A673 (cell line): ENCODE results near the gene UBE2J2. TPM values are rescaled to one million over a fixed set of nuclear protein-coding genes. Genes with fewer than 3 reads are reported as not detected.

Experiments used
- BruUV-seq: library from RNA; stranded (reverse); fragments of 400-500 nt; replicated peaks from 2 replicates; lab custom pipeline; 2021; lab: Mats Ljungman, UMichigan
- CTCF ChIA-PET: fragments of 300-600 bp; sonication (Branson Sonifier 250); formaldehyde crosslinking; loops from one replicate; lab custom pipeline; 2022; ENCODE audit warnings: antibody characterized with exemption; lab: Charles Lee
- POLR2A ChIA-PET: fragments of 300-600 bp; sonication (Branson Sonifier 250); formaldehyde crosslinking; loops from one replicate; lab custom pipeline; 2022; ENCODE audit warnings: antibody characterized with exemption; ENCODE audit not compliant: low non-redundant PET; lab: Charles Lee
- DNase-seq: peaks from one replicate; pipeline ENCODE4 v3.0.0-alpha.2; 2015; ENCODE audit warnings: low spot score
- H3K27ac ChIP-seq: fragments of 200-600 bp; sonication (generic); 2 replicates; pipeline ENCODE4 v1.5.1; 2016; ENCODE audit warnings: mixed run types, low read depth, mild to moderate bottlenecking, mixed read lengths, antibody characterized with exemption, low read length; ENCODE audit not compliant: poor library complexity, severe bottlenecking
- H3K27me3 ChIP-seq: fragments of 200-600 bp; sonication (generic); replicated peaks from 2 replicates; pipeline ENCODE4 v1.6.1; 2017; ENCODE audit warnings: mixed run types, low read depth, mild to moderate bottlenecking, mixed read lengths, antibody characterized with exemption, low read length; ENCODE audit not compliant: insufficient read depth, poor library complexity
- H3K36me3 ChIP-seq: fragments of 200-600 bp; sonication (generic); 2 replicates; pipeline ENCODE4 v1.6.1; 2016; ENCODE audit warnings: mixed run types, mild to moderate bottlenecking, mixed read lengths, antibody characterized with exemption, low read length; ENCODE audit not compliant: insufficient read depth, poor library complexity, severe bottlenecking
- H3K4me1 ChIP-seq: fragments of 200-600 bp; sonication (generic); 2 replicates; pipeline ENCODE4 v1.6.1; 2017; ENCODE audit warnings: mixed run types, mild to moderate bottlenecking, mixed read lengths, antibody characterized with exemption, low read length; ENCODE audit not compliant: insufficient read depth, poor library complexity, severe bottlenecking
- H3K4me3 ChIP-seq: fragments of 200-600 bp; sonication (generic); 2 replicates; pipeline ENCODE4 v1.5.1; 2016; ENCODE audit warnings: low read depth, mixed run types, mild to moderate bottlenecking, mixed read lengths, low read length; ENCODE audit not compliant: poor library complexity, severe bottlenecking
- H3K9me3 ChIP-seq: fragments of 200-600 bp; sonication (generic); 2 replicates; pipeline ENCODE4 v1.6.1; 2016; ENCODE audit warnings: mixed run types, low read depth, mild to moderate bottlenecking, mixed read lengths, antibody characterized with exemption, low read length; ENCODE audit not compliant: poor library complexity, severe bottlenecking
- CTCF ChIP-seq: fragments of 300-800, 200-600 bp; sonication (generic); conservative IDR thresholded peaks from 2 replicates; pipeline ENCODE4 v1.5.1; 2017; ENCODE audit warnings: low read depth, mild to moderate bottlenecking, antibody characterized with exemption, low read length, moderate library complexity, mixed read lengths
- EZH2 ChIP-seq: fragments of 200-600 bp; sonication (generic); IDR thresholded peaks from 2 replicates; pipeline ENCODE4 v1.6.1; 2017; ENCODE audit warnings: borderline replicate concordance, low read depth, mild to moderate bottlenecking, mixed read lengths, antibody characterized with exemption, low read length; ENCODE audit not compliant: poor library complexity, severe bottlenecking
- intact Hi-C: fragments of 100-400 bp; cut with micrococcal nuclease; formaldehyde crosslinking; loops from one replicate; pipeline ENCODE4 v1.10.0; 2022; ENCODE audit not compliant: unreplicated experiment
- total RNA-seq: library from RNA; stranded (reverse); gene quantifications from 2 replicates; pipeline ENCODE4 v1.2.3, GENCODE V29; 2021

Gene UBE2J2
- total RNA-seq, 1 experiment from 2014 or later: 92.8 TPM

GRCh38 chr1:1304331-1305299, 31.0 kb upstream of the UBE2J2 start:
- CTCF ChIA-PET: interaction anchor here (0.6 to 1.0 kb wide), 3 partner anchors 182 to 605 kb away, joined by 3 to 5 read pairs (median 3); no protein-coding TSS in a partner anchor
- DNase-seq: peak; percentile 93
- H3K36me3 ChIP-seq: no peaks in the 10 kb centered on the region
- BruUV-seq: no TSS peak
- peak overlapping the region; percentile 89 for H3K27ac ChIP-seq
- peaks cover 34% of the 10 kb centered on the region for H3K4me1 ChIP-seq
- H3K27me3 ChIP-seq: no peaks in the 10 kb centered on the region
- intact Hi-C loops: loop anchor here (5.0 to 10.0 kb wide), 2 partner anchors 182 to 280 kb away; partner anchors contain the start of gene AGRN
- H3K4me3 ChIP-seq: peak overlapping the region; percentile 88
- no peaks in the 10 kb centered on the region for H3K9me3 ChIP-seq
- POLR2A ChIA-PET: interaction anchor here (0.5 to 0.6 kb wide), 2 partner anchors 123 to 184 kb away, joined by 4 to 5 read pairs; no protein-coding TSS in a partner anchor
- no peak for TF ChIP-seq EZH2
- no peak for TF ChIP-seq CTCF

GRCh38 chr1:1303736-1304135, 30.1 kb upstream of the UBE2J2 start:
- Histone ChIP-seq H3K27ac (peak overlapping the region; percentile 89), H3K9me3 (no peaks in the 10 kb centered on the region), H3K36me3 (no peaks in the 10 kb centered on the region), H3K4me3 (no peak overlapping the region), H3K4me1 (peaks cover 27% of the 10 kb centered on the region), H3K27me3 (no peaks in the 10 kb centered on the region)
- DNase-seq: no peak
- intact Hi-C loops: loop anchor here (10.0 kb wide), 1 partner anchor 279 kb away; the partner anchor contains the start of gene AGRN
- TF ChIP-seq EZH2: no peak
- TF ChIP-seq CTCF: no peak
- POLR2A ChIA-PET: no interaction called here
- CTCF ChIA-PET: no interaction called here
- BruUV-seq: no TSS peak

- no peak for DNase-seq
- no peaks in the 10 kb centered on the region for H3K27me3 ChIP-seq
- TF ChIP-seq EZH2 (no peak), CTCF (no peak)
- ChIA-PET POLR2A (no interaction called here), CTCF (no interaction called here)
- peak overlapping the region; percentile 89 for H3K27ac ChIP-seq
- BruUV-seq: no TSS peak
- H3K9me3 ChIP-seq: no peaks in the 10 kb centered on the region
- no peaks in the 10 kb centered on the region for H3K36me3 ChIP-seq
- no peak overlapping the region for H3K4me3 ChIP-seq
- peaks cover 27% of the 10 kb centered on the region for H3K4me1 ChIP-seq
- intact Hi-C loops: loop anchor here (10.0 kb wide), 1 partner anchor 278 kb away; the partner anchor contains the start of gene AGRN
Measured at GRCh38 chr1:1302951-1303509, 29.4 kb upstream of the UBE2J2 start.
